AG04449 (cell line): ENCODE data around the gene ENOX1.

Experiments used
- CTCF ChIA-PET: fragments of 350-600 bp; formaldehyde crosslinking; extraction: SDS; loops from one replicate; lab custom pipeline; 2021; ENCODE audit warnings: antibody characterized with exemption; lab: Yijun Ruan, JAX
- POLR2A ChIA-PET: fragments of 400-600, 350-600 bp; formaldehyde crosslinking; extraction: SDS; loops from one replicate; lab custom pipeline; 2020; ENCODE audit warnings: antibody characterized with exemption, inconsistent platforms; lab: Yijun Ruan, JAX
- DNase-seq: peaks from one replicate; pipeline ENCODE4 v3.0.0-alpha.2; 2010; ENCODE audit warnings: low read depth, low spot score
- H3K4me3 ChIP-seq: 2 replicates; pipeline ENCODE4 v1.5.1; 2011; ENCODE audit warnings: low read depth, mild to moderate bottlenecking, control low read depth, low read length
- TF ChIP-seq, protein P1 (sequence below): IDR thresholded peaks from one replicate; pipeline ENCODE4 v1.5.1; 2011; ENCODE audit warnings: mild to moderate bottlenecking, moderate library complexity, low read length, control low read depth, inconsistent platforms; ENCODE audit not compliant: insufficient read depth; ENCODE audit errors: missing control alignments

Gene ENOX1

DNA sequence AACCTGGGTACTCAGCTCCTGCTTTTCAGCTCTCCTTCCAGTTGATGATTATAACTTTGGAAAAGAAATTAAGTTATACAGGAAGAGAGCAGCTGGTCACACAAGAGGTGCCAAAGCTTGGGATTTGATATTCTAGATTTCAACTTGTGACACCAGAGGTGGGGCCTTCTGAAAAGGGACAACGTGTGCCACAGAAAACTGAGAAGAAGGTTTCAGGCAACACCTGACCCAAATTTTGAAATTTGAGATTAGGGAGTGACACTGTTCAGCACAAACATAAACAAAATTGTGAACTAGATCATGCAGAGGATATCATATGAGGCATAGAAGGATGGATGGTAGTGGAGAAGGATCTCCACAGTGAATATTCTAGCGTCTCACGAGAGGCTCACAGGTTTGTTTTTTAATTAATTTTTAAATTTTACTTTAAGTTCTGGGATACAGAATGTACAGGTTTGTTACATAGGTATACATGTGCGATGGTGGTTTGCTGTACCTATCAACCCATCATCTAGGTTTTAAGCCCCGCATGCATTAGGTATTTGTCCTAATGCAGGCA is 379.7 kb downstream of the ENOX1 start:
- TF ChIP-seq, protein P1, sequence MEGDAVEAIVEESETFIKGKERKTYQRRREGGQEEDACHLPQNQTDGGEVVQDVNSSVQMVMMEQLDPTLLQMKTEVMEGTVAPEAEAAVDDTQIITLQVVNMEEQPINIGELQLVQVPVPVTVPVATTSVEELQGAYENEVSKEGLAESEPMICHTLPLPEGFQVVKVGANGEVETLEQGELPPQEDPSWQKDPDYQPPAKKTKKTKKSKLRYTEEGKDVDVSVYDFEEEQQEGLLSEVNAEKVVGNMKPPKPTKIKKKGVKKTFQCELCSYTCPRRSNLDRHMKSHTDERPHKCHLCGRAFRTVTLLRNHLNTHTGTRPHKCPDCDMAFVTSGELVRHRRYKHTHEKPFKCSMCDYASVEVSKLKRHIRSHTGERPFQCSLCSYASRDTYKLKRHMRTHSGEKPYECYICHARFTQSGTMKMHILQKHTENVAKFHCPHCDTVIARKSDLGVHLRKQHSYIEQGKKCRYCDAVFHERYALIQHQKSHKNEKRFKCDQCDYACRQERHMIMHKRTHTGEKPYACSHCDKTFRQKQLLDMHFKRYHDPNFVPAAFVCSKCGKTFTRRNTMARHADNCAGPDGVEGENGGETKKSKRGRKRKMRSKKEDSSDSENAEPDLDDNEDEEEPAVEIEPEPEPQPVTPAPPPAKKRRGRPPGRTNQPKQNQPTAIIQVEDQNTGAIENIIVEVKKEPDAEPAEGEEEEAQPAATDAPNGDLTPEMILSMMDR: no peak
- ChIA-PET CTCF (no interaction called here), POLR2A (no interaction called here)
- DNase-seq: no peak
- H3K4me3 ChIP-seq: no peak overlapping the region

DNA sequence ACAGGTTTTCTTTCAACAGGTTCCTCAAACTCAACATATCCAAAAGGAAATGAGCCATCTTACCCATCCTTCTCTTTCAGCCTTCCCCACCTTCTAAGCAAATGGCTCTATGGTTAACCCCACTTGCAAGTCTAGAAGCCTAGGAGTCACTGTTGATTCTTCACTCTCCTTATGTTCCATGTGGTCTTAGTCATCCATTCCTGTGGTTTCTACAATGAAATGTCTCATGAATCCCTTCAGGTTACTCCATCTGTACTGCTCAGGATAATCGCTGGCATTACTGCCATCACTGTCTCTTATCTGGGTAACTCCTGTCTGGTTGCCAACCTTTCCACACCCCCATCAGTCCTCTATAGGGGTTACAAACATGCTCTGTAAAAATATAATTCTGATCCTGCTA is 381.3 kb downstream of the ENOX1 start:
- ChIA-PET CTCF (no interaction called here), POLR2A (no interaction called here)
- TF ChIP-seq, protein P1: no peak
- no peak overlapping the region for H3K4me3 ChIP-seq
- DNase-seq: peak; percentile 34

DNA sequence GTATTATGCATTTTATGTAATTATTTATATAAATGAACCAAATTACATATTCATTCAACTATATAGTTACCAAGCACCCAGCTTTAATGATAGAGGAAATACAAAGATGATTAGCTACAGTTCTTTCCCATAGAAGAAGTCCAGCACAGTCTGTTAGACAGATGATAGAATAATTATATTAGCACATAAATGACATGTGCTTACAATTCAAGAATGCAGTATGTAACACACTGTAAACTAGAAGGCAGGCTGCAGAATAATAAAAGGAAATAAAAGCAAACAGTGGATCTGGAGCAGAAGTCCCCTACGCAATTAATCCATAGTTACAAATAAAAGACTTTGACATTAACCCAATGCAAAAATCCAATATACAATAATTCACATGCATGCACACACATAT is 384.4 kb downstream of the ENOX1 start:
- DNase-seq: no peak
- ChIA-PET CTCF (no interaction called here), POLR2A (no interaction called here)
- TF ChIP-seq, protein P1: no peak
- no peak overlapping the region for H3K4me3 ChIP-seq

DNA sequence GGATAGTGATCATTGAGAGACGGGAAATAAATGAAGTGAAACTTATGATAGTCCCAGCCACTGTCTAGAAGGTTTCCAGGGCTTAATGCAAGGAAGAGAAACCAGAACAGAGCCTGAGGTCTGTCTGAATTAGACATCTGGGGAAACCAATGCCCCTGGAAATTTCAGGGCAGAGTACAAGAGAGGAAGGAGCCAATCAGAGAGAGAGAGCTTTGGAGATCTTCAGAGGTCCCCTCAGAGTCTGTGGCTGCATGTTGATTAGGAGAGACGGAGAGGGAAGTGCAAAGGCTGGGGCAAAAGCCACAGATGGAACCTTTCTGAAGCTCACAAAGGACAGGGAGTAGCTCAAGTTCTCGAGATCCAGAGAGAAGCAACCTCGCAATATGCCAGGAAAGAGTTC is 385.4 kb downstream of the ENOX1 start:
- ChIA-PET POLR2A (no interaction called here), CTCF (no interaction called here)
- DNase-seq: no peak
- TF ChIP-seq, protein P1: no peak
- no peak overlapping the region for H3K4me3 ChIP-seq

DNA sequence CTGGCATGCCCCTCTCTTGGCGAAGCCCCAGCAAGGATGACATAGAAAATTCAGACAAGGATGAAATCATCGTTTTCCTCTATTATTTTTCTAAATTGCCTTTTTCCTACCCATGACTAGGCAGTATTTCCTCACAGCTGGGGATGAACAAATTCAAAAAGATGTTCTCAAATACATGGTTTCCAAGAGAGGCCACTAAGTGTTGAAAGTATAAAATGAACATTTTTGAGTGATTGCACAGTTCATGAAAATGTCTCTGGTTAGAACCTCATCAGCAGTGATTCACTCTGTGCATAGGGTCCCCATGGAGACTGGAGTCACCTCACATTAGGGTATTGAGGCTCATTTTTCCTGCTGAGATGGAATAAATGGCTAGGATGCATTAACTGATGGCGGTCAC is 389.7 kb downstream of the ENOX1 start:
- no peak overlapping the region for H3K4me3 ChIP-seq
- ChIA-PET POLR2A (no interaction called here), CTCF (interaction anchor here (0.8 kb wide), 1 partner anchor 35 kb away, joined by 3 read pairs; no protein-coding TSS in a partner anchor)
- TF ChIP-seq, protein P1: no peak
- peak; percentile 40 for DNase-seq

DNA sequence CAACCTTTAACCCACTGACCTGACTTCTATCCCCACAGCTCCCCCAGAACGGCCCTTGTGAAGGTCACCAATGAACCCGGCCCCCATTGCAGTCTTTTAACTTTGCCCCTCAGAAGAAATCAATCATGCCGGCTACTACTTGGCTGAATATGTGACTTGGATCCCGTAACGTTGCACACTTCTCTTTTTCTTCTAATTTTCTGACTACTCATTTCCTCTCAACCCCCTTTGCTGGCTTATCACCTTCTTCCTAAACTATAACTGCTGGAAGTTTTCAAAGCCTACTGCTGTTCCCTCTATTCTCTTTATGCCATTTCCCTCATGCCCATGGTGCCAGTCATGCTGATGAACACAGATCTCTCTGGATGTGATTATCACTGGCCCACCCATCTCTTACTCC is 395.7 kb downstream of the ENOX1 start:
- H3K4me3 ChIP-seq: no peak overlapping the region
- ChIA-PET POLR2A (no interaction called here), CTCF (interaction anchor here (1.2 to 2.1 kb wide), 2 partner anchors 8 to 13 kb away, joined by 3 to 6 read pairs; no protein-coding TSS in a partner anchor)
- TF ChIP-seq, protein P1: no peak
- DNase-seq: no peak
